ENCODE data around the gene UGT3A1. TPM values are rescaled to one million over a fixed set of nuclear protein-coding genes. Genes with fewer than 3 reads are reported as not detected.

Gene UGT3A1
- total RNA-seq, 1 experiment from 2014 or later = 2.1 TPM

DNA sequence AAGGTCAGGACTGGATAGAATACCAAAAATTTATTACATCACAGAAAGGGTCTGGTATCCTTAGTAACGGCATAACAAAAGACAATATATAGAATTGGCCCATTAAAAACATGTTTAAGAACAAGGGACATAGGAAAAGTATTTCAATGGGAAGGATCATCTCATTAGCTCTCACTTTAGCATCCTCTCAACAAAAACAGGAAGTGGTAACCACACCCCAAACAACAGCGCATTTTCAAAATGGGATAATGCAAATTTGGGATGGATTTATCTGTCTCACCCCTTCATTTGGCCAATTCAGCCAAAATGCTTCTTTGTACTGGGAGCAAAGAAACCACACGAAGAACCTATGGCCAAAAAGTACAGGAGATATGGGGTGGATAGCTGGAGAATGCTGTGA lies 9.8 kb upstream of the UGT3A1 start (continued):
- TF ChIP-seq, protein P1, sequence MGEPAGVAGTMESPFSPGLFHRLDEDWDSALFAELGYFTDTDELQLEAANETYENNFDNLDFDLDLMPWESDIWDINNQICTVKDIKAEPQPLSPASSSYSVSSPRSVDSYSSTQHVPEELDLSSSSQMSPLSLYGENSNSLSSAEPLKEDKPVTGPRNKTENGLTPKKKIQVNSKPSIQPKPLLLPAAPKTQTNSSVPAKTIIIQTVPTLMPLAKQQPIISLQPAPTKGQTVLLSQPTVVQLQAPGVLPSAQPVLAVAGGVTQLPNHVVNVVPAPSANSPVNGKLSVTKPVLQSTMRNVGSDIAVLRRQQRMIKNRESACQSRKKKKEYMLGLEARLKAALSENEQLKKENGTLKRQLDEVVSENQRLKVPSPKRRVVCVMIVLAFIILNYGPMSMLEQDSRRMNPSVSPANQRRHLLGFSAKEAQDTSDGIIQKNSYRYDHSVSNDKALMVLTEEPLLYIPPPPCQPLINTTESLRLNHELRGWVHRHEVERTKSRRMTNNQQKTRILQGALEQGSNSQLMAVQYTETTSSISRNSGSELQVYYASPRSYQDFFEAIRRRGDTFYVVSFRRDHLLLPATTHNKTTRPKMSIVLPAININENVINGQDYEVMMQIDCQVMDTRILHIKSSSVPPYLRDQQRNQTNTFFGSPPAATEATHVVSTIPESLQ (CRISPR knock-in tag; IDR thresholded peaks at IDR 0.05) = no peak

DNA sequence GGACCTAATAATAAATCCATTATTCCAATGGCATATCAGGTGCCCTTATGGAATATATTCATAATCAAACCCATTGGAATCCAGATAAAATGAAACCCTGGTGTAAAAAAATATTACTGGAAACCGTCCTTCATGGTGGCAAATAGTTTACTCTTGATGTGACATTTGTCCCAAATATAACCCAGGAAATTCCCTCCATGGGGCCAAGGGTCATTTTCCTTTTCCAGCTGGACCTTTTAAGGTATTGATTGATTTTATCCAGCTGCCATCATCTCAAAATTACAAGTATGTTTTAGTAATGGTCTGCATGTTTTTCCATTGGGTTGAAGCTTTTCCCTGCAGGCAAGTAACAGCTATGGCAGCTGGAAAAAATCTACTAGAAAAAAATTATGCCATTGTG lies 8.4 kb upstream of the UGT3A1 start:
- no peak overlapping the region for H3K4me3 Mint-ChIP-seq
- H3K36me3 Mint-ChIP-seq = no peaks in the 10 kb centered on the region
- no peaks in the 10 kb centered on the region for H3K9me3 Mint-ChIP-seq
- DNase-seq (ENCODE audit: low spot score) = no peak
- TF ChIP-seq, protein P2, sequence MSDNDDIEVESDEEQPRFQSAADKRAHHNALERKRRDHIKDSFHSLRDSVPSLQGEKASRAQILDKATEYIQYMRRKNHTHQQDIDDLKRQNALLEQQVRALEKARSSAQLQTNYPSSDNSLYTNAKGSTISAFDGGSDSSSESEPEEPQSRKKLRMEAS (CRISPR knock-in tag; IDR thresholded peaks at IDR 0.05) = no peak
- TF ChIP-seq ZBTB21 (CRISPR knock-in tag; IDR thresholded peaks at IDR 0.05; ENCODE audit: borderline replicate concordance) = no peak
- no peak for TF ChIP-seq GRHL2 (CRISPR knock-in tag; IDR thresholded peaks at IDR 0.05; ENCODE audit: insufficient replicate concordance, severe bottlenecking)
- TF ChIP-seq, protein P3, sequence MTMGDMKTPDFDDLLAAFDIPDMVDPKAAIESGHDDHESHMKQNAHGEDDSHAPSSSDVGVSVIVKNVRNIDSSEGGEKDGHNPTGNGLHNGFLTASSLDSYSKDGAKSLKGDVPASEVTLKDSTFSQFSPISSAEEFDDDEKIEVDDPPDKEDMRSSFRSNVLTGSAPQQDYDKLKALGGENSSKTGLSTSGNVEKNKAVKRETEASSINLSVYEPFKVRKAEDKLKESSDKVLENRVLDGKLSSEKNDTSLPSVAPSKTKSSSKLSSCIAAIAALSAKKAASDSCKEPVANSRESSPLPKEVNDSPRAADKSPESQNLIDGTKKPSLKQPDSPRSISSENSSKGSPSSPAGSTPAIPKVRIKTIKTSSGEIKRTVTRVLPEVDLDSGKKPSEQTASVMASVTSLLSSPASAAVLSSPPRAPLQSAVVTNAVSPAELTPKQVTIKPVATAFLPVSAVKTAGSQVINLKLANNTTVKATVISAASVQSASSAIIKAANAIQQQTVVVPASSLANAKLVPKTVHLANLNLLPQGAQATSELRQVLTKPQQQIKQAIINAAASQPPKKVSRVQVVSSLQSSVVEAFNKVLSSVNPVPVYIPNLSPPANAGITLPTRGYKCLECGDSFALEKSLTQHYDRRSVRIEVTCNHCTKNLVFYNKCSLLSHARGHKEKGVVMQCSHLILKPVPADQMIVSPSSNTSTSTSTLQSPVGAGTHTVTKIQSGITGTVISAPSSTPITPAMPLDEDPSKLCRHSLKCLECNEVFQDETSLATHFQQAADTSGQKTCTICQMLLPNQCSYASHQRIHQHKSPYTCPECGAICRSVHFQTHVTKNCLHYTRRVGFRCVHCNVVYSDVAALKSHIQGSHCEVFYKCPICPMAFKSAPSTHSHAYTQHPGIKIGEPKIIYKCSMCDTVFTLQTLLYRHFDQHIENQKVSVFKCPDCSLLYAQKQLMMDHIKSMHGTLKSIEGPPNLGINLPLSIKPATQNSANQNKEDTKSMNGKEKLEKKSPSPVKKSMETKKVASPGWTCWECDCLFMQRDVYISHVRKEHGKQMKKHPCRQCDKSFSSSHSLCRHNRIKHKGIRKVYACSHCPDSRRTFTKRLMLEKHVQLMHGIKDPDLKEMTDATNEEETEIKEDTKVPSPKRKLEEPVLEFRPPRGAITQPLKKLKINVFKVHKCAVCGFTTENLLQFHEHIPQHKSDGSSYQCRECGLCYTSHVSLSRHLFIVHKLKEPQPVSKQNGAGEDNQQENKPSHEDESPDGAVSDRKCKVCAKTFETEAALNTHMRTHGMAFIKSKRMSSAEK (CRISPR knock-in tag; IDR thresholded peaks at IDR 0.05; ENCODE audit: borderline replicate concordance) = no peak
- TF ChIP-seq ZNF416 (CRISPR knock-in tag; IDR thresholded peaks at IDR 0.05) = no peak
- TF ChIP-seq NR2C2 (CRISPR knock-in tag; IDR thresholded peaks at IDR 0.05) = no peak
- no peak for TF ChIP-seq FOXJ3 (CRISPR knock-in tag; IDR thresholded peaks at IDR 0.05; ENCODE audit: borderline replicate concordance)
- TF ChIP-seq TEAD4 (CRISPR knock-in tag; IDR thresholded peaks at IDR 0.05) = no peak
- TF ChIP-seq SMAD3 (CRISPR knock-in tag; IDR thresholded peaks at IDR 0.05; ENCODE audit: borderline replicate concordance) = no peak
- TF ChIP-seq, protein P1 (CRISPR knock-in tag; IDR thresholded peaks at IDR 0.05) = no peak
- TF ChIP-seq CREB1 (CRISPR knock-in tag; IDR thresholded peaks at IDR 0.05) = no peak
- no peak for TF ChIP-seq OVOL2 (CRISPR knock-in tag; IDR thresholded peaks at IDR 0.05; ENCODE audit: borderline replicate concordance)
- no peak for TF ChIP-seq CTCF (IDR thresholded peaks at IDR 0.05)
- POLR2A ChIA-PET = no interaction called here
- peaks cover 3% of the 10 kb centered on the region; the same call in 1 of the 2 replicates for H3K4me1 Mint-ChIP-seq
- H3K27ac Mint-ChIP-seq = no peak overlapping the region
- CTCF ChIA-PET = interaction anchor here (0.6 to 0.7 kb wide), 3 partner anchors 42 to 775 kb away, joined by 3 to 4 read pairs (median 3); no protein-coding TSS in a partner anchor
- no peak for ATAC-seq
- no peaks in the 10 kb centered on the region; the same call in 1 of the 2 replicates for H3K27me3 Mint-ChIP-seq (ENCODE audit: low read depth)

DNA sequence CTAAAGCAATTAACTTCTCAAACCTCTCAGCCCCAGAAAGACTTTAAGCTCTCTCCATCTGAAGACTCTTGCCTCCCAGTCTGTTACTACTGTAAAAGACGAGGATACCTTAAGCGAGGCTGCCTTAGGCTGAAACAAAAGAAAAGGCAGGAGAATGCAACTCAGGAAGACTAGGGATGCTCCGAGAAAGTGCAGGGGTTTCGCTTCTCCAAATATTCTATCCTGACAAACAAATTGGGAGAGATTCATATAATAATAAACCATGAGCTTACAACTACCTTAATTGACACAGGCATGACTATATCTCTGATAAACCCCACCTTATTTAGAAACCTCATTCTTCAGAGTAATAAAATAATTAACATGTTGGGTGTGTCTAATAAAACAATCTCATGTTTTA lies 4.9 kb upstream of the UGT3A1 start:
- ATAC-seq = no peak
- ChIA-PET POLR2A (no interaction called here), CTCF (no interaction called here)
- DNase-seq (ENCODE audit: low spot score) = no peak
- no peaks in the 10 kb centered on the region for H3K36me3 Mint-ChIP-seq
- H3K4me1 Mint-ChIP-seq = peaks cover 6% of the 10 kb centered on the region; the same call in 1 of the 2 replicates
- no peaks in the 10 kb centered on the region for H3K9me3 Mint-ChIP-seq
- peaks cover 4% of the 10 kb centered on the region for H3K27me3 Mint-ChIP-seq (ENCODE audit: low read depth)
- H3K4me3 Mint-ChIP-seq = no peak overlapping the region
- no peak overlapping the region for H3K27ac Mint-ChIP-seq
- TF ChIP-seq NFYB (CRISPR knock-in tag; conservative IDR thresholded peaks at IDR 0.05; ENCODE audit: low read depth) = no peak
- no peak for TF ChIP-seq FOXK1 (CRISPR knock-in tag; IDR thresholded peaks at IDR 0.05)
- no peak for TF ChIP-seq ZNF219 (CRISPR knock-in tag; IDR thresholded peaks at IDR 0.05; ENCODE audit: borderline replicate concordance)
- TF ChIP-seq ZNF263 (CRISPR knock-in tag; IDR thresholded peaks at IDR 0.05; ENCODE audit: low read depth) = no peak
- TF ChIP-seq, protein P4, sequence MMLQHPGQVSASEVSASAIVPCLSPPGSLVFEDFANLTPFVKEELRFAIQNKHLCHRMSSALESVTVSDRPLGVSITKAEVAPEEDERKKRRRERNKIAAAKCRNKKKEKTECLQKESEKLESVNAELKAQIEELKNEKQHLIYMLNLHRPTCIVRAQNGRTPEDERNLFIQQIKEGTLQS (CRISPR knock-in tag; conservative IDR thresholded peaks at IDR 0.05) = no peak
- TF ChIP-seq ATF2 (CRISPR knock-in tag; IDR thresholded peaks at IDR 0.05; ENCODE audit: borderline replicate concordance, low read depth) = no peak

Measured in WTC11 (cell line).